K562 (cell line): ENCODE results near the gene NF2.

ENCODE experiments used
- EP300 ChIP-seq: IDR thresholded peaks from 2 replicates; pipeline ENCODE4 v1.6.1; 2012; ENCODE audit warnings: low read length, improper control_type of control experiment
- ETV6 ChIP-seq, 3 experiments: fragments of 150-350 bp in 1 of 3; sonication (generic) in 1 of 3; formaldehyde crosslinking in 1 of 3; IDR thresholded peaks; 2 replicates each; pipeline versions ENCODE4 v1.6.1 to v1.8.0; 2014 to 2022; ENCODE audit warnings: borderline replicate concordance in 2 of 3, low read depth in 2 of 3, antibody characterized with exemption in 1 of 3, low read length in 1 of 3, mild to moderate bottlenecking in 1 of 3, missing genetic modification reagents in 1 of 3
- JUND ChIP-seq, 2 experiments: IDR thresholded peaks; 2 replicates in 1 of 2; 3 replicates in 1 of 2; pipeline ENCODE4 v1.6.1; 2011; ENCODE audit warnings: borderline replicate concordance in 2 of 2, low read depth in 2 of 2, low read length in 2 of 2, improper control_type of control experiment in 1 of 2, missing biosample characterization in 1 of 2, missing genetic modification characterization in 1 of 2, missing genetic modification reagents in 1 of 2
- NR3C1 ChIP-seq: sonication (generic); formaldehyde crosslinking; IDR thresholded peaks from 2 replicates; pipeline ENCODE4 v1.8.1; 2022; ENCODE audit warnings: missing genetic modification reagents
- POLR2AphosphoS5 ChIP-seq: IDR thresholded peaks from 2 replicates; pipeline ENCODE4 v1.6.1; 2011; ENCODE audit warnings: mild to moderate bottlenecking, low read depth, low read length, moderate library complexity; ENCODE audit not compliant: control insufficient read depth, insufficient read depth
- YY1 ChIP-seq, 3 experiments: IDR thresholded peaks; 2 replicates each; pipeline ENCODE4 v1.6.1; 2011; ENCODE audit warnings: low read length in 2 of 3, mild to moderate bottlenecking in 2 of 3, moderate library complexity in 2 of 3, borderline replicate concordance in 1 of 3, control low read depth in 1 of 3, low read depth in 1 of 3; ENCODE audit not compliant: insufficient read depth in 3 of 3, insufficient replicate concordance in 2 of 3, control insufficient read depth in 1 of 3, insufficient read length in 1 of 3; ENCODE audit errors: extremely low read depth in 1 of 3
- ZBTB7A ChIP-seq: IDR thresholded peaks from 2 replicates; pipeline ENCODE4 v1.6.1; 2011; ENCODE audit warnings: low read depth, mild to moderate bottlenecking, low read length, moderate library complexity, borderline replicate concordance; ENCODE audit not compliant: control insufficient read depth
- TF ChIP-seq, protein P1 (sequence below): fragments of 250-450 bp; sonication (Bioruptor Pico); IDR thresholded peaks from 2 replicates; pipeline ENCODE4 v1.8.0; 2022; ENCODE audit warnings: inconsistent platforms
- TF ChIP-seq, protein P2 (sequence below): fragments of 450-650 bp; formaldehyde crosslinking; IDR thresholded peaks from 2 replicates; pipeline ENCODE4 v1.4.0; 2022; ENCODE audit warnings: missing genetic modification characterization
- TF ChIP-seq, protein P3 (sequence below), 3 experiments: IDR thresholded peaks in 2 of 3; conservative IDR thresholded peaks in 1 of 3; 2 replicates each; pipeline ENCODE4 v1.5.1; 2011 to 2012; ENCODE audit warnings: low read length in 3 of 3, mild to moderate bottlenecking in 3 of 3, control low read depth in 2 of 3, improper control_type of control experiment in 1 of 3, inconsistent platforms in 1 of 3, low read depth in 1 of 3, mixed read lengths in 1 of 3, moderate library complexity in 1 of 3; ENCODE audit not compliant: insufficient read depth in 2 of 3

DNA sequence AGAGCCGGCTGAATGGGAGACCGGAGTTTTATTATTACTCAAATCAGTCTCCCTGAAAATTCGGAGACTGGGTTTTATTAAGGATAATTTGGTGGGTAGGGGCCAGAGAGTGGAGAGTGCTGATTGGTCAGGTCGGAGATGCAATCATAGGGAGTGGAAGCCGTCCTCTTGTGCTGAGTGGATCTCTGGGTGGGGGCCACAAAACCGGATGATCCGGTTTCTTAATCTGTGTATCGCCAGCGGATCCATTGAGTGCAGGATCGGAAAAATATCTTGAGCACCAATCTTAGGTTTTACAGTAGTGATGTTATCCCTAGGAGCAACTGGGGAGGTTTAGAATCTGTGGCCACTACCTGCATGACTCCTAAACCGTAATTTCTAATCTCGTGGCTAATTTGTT lies 21.6 kb upstream of the NF2 start:
- no peak for TF ChIP-seq ZBTB7A
- TF ChIP-seq, protein P1, sequence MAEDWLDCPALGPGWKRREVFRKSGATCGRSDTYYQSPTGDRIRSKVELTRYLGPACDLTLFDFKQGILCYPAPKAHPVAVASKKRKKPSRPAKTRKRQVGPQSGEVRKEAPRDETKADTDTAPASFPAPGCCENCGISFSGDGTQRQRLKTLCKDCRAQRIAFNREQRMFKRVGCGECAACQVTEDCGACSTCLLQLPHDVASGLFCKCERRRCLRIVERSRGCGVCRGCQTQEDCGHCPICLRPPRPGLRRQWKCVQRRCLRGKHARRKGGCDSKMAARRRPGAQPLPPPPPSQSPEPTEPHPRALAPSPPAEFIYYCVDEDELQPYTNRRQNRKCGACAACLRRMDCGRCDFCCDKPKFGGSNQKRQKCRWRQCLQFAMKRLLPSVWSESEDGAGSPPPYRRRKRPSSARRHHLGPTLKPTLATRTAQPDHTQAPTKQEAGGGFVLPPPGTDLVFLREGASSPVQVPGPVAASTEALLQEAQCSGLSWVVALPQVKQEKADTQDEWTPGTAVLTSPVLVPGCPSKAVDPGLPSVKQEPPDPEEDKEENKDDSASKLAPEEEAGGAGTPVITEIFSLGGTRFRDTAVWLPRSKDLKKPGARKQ (CRISPR knock-in tag), result no peak
- TF ChIP-seq JUND (IDR thresholded peaks at IDR 0.05; ENCODE audit: borderline replicate concordance, low read depth, low read length), result no peak
- no peak for TF ChIP-seq JUND (tag; IDR thresholded peaks at IDR 0.05; ENCODE audit: borderline replicate concordance, low read depth, low read length)
- TF ChIP-seq, protein P2, sequence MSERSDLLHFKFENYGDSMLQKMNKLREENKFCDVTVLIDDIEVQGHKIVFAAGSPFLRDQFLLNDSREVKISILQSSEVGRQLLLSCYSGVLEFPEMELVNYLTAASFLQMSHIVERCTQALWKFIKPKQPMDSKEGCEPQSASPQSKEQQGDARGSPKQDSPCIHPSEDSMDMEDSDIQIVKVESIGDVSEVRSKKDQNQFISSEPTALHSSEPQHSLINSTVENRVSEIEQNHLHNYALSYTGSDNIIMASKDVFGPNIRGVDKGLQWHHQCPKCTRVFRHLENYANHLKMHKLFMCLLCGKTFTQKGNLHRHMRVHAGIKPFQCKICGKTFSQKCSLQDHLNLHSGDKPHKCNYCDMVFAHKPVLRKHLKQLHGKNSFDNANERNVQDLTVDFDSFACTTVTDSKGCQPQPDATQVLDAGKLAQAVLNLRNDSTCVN (CRISPR knock-in tag), result no peak
- no peak for TF ChIP-seq EP300
- no peak for TF ChIP-seq POLR2AphosphoS5
- TF ChIP-seq YY1 (IDR thresholded peaks at IDR 0.05; ENCODE audit: borderline replicate concordance in 1 of 3, control insufficient read depth in 1 of 3, extremely low read depth in 1 of 3, insufficient read depth in 3 of 3, insufficient read length in 1 of 3, insufficient replicate concordance in 2 of 3, low read depth in 1 of 3, low read length in 2 of 3), result no peak
- TF ChIP-seq ETV6 (IDR thresholded peaks at IDR 0.05; ENCODE audit: borderline replicate concordance in 1 of 2, low read depth in 2 of 2, low read length in 1 of 2), result no peak
- no peak for TF ChIP-seq ETV6 (CRISPR knock-in tag; IDR thresholded peaks at IDR 0.05; ENCODE audit: borderline replicate concordance)
- TF ChIP-seq, protein P3, sequence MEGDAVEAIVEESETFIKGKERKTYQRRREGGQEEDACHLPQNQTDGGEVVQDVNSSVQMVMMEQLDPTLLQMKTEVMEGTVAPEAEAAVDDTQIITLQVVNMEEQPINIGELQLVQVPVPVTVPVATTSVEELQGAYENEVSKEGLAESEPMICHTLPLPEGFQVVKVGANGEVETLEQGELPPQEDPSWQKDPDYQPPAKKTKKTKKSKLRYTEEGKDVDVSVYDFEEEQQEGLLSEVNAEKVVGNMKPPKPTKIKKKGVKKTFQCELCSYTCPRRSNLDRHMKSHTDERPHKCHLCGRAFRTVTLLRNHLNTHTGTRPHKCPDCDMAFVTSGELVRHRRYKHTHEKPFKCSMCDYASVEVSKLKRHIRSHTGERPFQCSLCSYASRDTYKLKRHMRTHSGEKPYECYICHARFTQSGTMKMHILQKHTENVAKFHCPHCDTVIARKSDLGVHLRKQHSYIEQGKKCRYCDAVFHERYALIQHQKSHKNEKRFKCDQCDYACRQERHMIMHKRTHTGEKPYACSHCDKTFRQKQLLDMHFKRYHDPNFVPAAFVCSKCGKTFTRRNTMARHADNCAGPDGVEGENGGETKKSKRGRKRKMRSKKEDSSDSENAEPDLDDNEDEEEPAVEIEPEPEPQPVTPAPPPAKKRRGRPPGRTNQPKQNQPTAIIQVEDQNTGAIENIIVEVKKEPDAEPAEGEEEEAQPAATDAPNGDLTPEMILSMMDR (IDR thresholded peaks at IDR 0.05 in 2 of 3, conservative IDR thresholded peaks at IDR 0.05 in 1 of 3; ENCODE audit: insufficient read depth in 2 of 3, low read depth in 1 of 3, low read length in 3 of 3), result no peak
- no peak for TF ChIP-seq NR3C1 (CRISPR knock-in tag)
